IPS-18a (cell line): ENCODE data around the gene MC1R.
A peak's percentile ranks its signal among the peaks of the same experiment; 100 is the strongest.
"Not testable (repeated sequence)": the region's sequence is repeated elsewhere in the genome, so short reads cannot be mapped to it uniquely, and the experiment has no call there.

Experiments used
- H3K27ac ChIP-seq: one replicate; pipeline ENCODE4 v1.5.1; 2013; ENCODE audit warnings: low read length
- H3K27me3 ChIP-seq: one replicate; pipeline ENCODE4 v1.6.1; 2013; ENCODE audit warnings: mild to moderate bottlenecking, low read length; ENCODE audit not compliant: control insufficient read depth, insufficient read depth
- H3K36me3 ChIP-seq: one replicate; pipeline ENCODE4 v1.6.1; 2013; ENCODE audit warnings: low read depth, low read length; ENCODE audit not compliant: control insufficient read depth
- H3K4me1 ChIP-seq: one replicate; pipeline ENCODE4 v1.6.1; 2013; ENCODE audit warnings: low read depth, low read length; ENCODE audit not compliant: control insufficient read depth
- H3K4me3 ChIP-seq: one replicate; pipeline ENCODE4 v1.5.1; 2013; ENCODE audit warnings: low read length
- H3K9ac ChIP-seq: one replicate; pipeline ENCODE4 v1.6.1; 2013; ENCODE audit warnings: mild to moderate bottlenecking, low read length, moderate library complexity
- H3K9me3 ChIP-seq: one replicate; pipeline ENCODE4 v1.6.1; 2013; ENCODE audit warnings: low read depth, low read length; ENCODE audit not compliant: control insufficient read depth

MC1R gene

GRCh38 chr16:89909777-89910716, 8.6 kb upstream of the MC1R start:
- peaks cover 18% of the 10 kb centered on the region for H3K36me3 ChIP-seq
- peaks cover 3% of the 10 kb centered on the region for H3K9me3 ChIP-seq
- H3K4me3 ChIP-seq, result no peak overlapping the region
- H3K27ac ChIP-seq, result no peak overlapping the region
- H3K4me1 ChIP-seq, result no peaks in the 10 kb centered on the region
- no peak overlapping the region for H3K9ac ChIP-seq
- H3K27me3 ChIP-seq, result no peaks in the 10 kb centered on the region

- H3K4me3 ChIP-seq, result no peak overlapping the region
- H3K9ac ChIP-seq, result no peak overlapping the region
- no peaks in the 10 kb centered on the region for H3K27me3 ChIP-seq
- peaks cover 3% of the 10 kb centered on the region for H3K9me3 ChIP-seq
- no peaks in the 10 kb centered on the region for H3K4me1 ChIP-seq
- H3K27ac ChIP-seq, result no peak overlapping the region
- peaks cover 11% of the 10 kb centered on the region for H3K36me3 ChIP-seq
Measured at GRCh38 chr16:89910717-89911354, 7.8 kb upstream of the MC1R start.

- Histone ChIP-seq H3K4me3 (no peak overlapping the region), H3K27ac (no peak overlapping the region), H3K4me1 (no peaks in the 10 kb centered on the region), H3K27me3 (no peaks in the 10 kb centered on the region), H3K9ac (no peak overlapping the region), H3K36me3 (peaks cover 10% of the 10 kb centered on the region), H3K9me3 (peaks cover 3% of the 10 kb centered on the region)
Measured at GRCh38 chr16:89911375-89911774, 7.3 kb upstream of the MC1R start.

- Histone ChIP-seq H3K27ac (no peak overlapping the region), H3K9me3 (no peaks in the 10 kb centered on the region), H3K27me3 (no peaks in the 10 kb centered on the region), H3K4me3 (no peak overlapping the region), H3K4me1 (no peaks in the 10 kb centered on the region), H3K36me3 (peaks cover 4% of the 10 kb centered on the region), H3K9ac (no peak overlapping the region)
Measured at GRCh38 chr16:89912143-89912542, 6.5 kb upstream of the MC1R start.

GRCh38 chr16:89912627-89913026, 6.0 kb upstream of the MC1R start:
- Histone ChIP-seq H3K27me3 (no peaks in the 10 kb centered on the region), H3K9ac (no peak overlapping the region), H3K4me3 (no peak overlapping the region), H3K36me3 (peaks cover 4% of the 10 kb centered on the region), H3K9me3 (no peaks in the 10 kb centered on the region), H3K4me1 (peaks cover 4% of the 10 kb centered on the region), H3K27ac (no peak overlapping the region)

- H3K4me1 ChIP-seq, result peaks cover 6% of the 10 kb centered on the region
- H3K9ac ChIP-seq, result no peak overlapping the region
- peaks cover 2% of the 10 kb centered on the region for H3K27me3 ChIP-seq
- peaks cover 4% of the 10 kb centered on the region for H3K36me3 ChIP-seq
- no peak overlapping the region for H3K4me3 ChIP-seq
- H3K9me3 ChIP-seq, result no peaks in the 10 kb centered on the region
- no peak overlapping the region for H3K27ac ChIP-seq
Measured at GRCh38 chr16:89913408-89914387, 5.0 kb upstream of the MC1R start.

- not testable (repeated sequence) for H3K4me3 ChIP-seq, H3K27ac ChIP-seq, H3K36me3 ChIP-seq, H3K4me1 ChIP-seq, H3K9me3 ChIP-seq, H3K9ac ChIP-seq
- H3K27me3 ChIP-seq, result peaks cover 11% of the 10 kb centered on the region
Measured at GRCh38 chr16:89914642-89915285, 3.9 kb upstream of the MC1R start.

- Histone ChIP-seq H3K4me3 (no peak overlapping the region), H3K9ac (no peak overlapping the region), H3K4me1 (peaks cover 6% of the 10 kb centered on the region), H3K27me3 (peaks cover 11% of the 10 kb centered on the region), H3K36me3 (peaks cover 2% of the 10 kb centered on the region), H3K27ac (no peak overlapping the region), H3K9me3 (no peaks in the 10 kb centered on the region)
Measured at GRCh38 chr16:89915303-89916232, 3.1 kb upstream of the MC1R start.

- H3K27ac ChIP-seq, result no peak overlapping the region
- peak overlapping the region; percentile 65 for H3K4me3 ChIP-seq
- H3K36me3 ChIP-seq, result no peaks in the 10 kb centered on the region
- H3K9ac ChIP-seq, result peak overlapping the region; percentile 19
- peaks cover 29% of the 10 kb centered on the region for H3K27me3 ChIP-seq
- H3K4me1 ChIP-seq, result peaks cover 14% of the 10 kb centered on the region
- H3K9me3 ChIP-seq, result no peaks in the 10 kb centered on the region
Measured at GRCh38 chr16:89917773-89918452, 749 bp upstream of the MC1R start.
